ENCODE results near the gene EHBP1.
"Not testable (repeated sequence)": the region's sequence is repeated elsewhere in the genome, so short reads cannot be mapped to it uniquely, and the experiment has no call there.

The EHBP1 gene

GRCh38 chr2:63054841-63055225 is 349.3 kb downstream of the EHBP1 start:
- no peak for DNase-seq

GRCh38 chr2:63055226-63056106 is 350.0 kb downstream of the EHBP1 start:
- DNase-seq = no peak

- DNase-seq = no peak
These were observed 350.9 kb downstream of the EHBP1 start for GRCh38 chr2:63056107-63057050.

- no peak for DNase-seq
These were observed 352.0 kb downstream of the EHBP1 start for GRCh38 chr2:63057249-63058143.

GRCh38 chr2:63058144-63058920 is 352.8 kb downstream of the EHBP1 start:
- no peak for DNase-seq

GRCh38 chr2:63058921-63059792 is 353.6 kb downstream of the EHBP1 start:
- DNase-seq = no peak

GRCh38 chr2:63059793-63060471 is 354.4 kb downstream of the EHBP1 start:
- DNase-seq = no peak

GRCh38 chr2:63060472-63060991 is 355.0 kb downstream of the EHBP1 start:
- DNase-seq = no peak

- DNase-seq = no peak
These were observed 358.7 kb downstream of the EHBP1 start for GRCh38 chr2:63064197-63064596.

- DNase-seq = no peak
These were observed 359.1 kb downstream of the EHBP1 start for GRCh38 chr2:63064661-63065060.

- no peak for DNase-seq
These were observed 360.8 kb downstream of the EHBP1 start for GRCh38 chr2:63066265-63066664.

- DNase-seq = no peak
These were observed 361.3 kb downstream of the EHBP1 start for GRCh38 chr2:63066838-63067237.

- no peak for DNase-seq
These were observed 366.2 kb downstream of the EHBP1 start for GRCh38 chr2:63071664-63072063.

GRCh38 chr2:63073994-63074393 is 368.5 kb downstream of the EHBP1 start:
- DNase-seq = no peak

GRCh38 chr2:63074399-63074798 is 368.9 kb downstream of the EHBP1 start:
- DNase-seq = not testable (repeated sequence)

- DNase-seq = no peak
These were observed 373.5 kb downstream of the EHBP1 start for GRCh38 chr2:63078852-63079606.

GRCh38 chr2:63081404-63081803 is 375.9 kb downstream of the EHBP1 start:
- no peak for DNase-seq

- DNase-seq = no peak
These were observed 381.2 kb downstream of the EHBP1 start for GRCh38 chr2:63086687-63087086.

- DNase-seq = no peak
These were observed 386.9 kb downstream of the EHBP1 start for GRCh38 chr2:63092401-63092800.
